SKM-1 (cell line): Measurements from ENCODE around the gene RAB20.
"Not testable (repeated sequence)": the region's sequence is repeated elsewhere in the genome, so short reads cannot be mapped to it uniquely, and the experiment has no call there.

Experiments used
- DNase-seq: peaks from one replicate; lab custom pipeline; 2025; ENCODE audit not compliant: unreplicated experiment; lab: John Stamatoyannopoulos, UW

RAB20 gene

DNA sequence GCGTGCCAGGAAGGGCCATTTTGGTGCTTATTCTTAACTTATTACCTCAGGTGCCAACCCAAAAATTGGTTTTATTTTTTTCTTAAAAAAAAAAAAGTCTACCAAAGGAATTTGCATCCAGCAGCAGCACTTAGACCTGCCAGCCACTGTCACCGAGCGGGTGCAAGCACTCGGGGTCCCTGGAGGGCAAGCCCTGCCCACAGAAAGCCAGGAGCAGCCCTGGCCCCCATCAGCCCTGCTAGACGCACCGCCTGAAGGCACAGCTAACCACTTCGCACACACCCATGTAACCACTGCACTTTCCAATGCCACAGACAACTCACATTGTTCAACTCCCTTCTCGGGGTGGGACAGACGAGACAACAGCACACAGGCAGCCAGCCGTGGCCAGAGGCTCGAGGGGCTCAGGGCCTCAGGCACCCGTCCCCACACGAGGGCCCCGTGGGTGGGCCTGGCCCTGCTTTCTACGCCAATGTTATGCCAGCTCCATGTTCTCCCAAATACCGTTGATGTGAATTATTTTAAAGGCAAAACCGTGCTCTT, 49.3 kb downstream of the RAB20 start:
- DNase-seq: no peak

DNA sequence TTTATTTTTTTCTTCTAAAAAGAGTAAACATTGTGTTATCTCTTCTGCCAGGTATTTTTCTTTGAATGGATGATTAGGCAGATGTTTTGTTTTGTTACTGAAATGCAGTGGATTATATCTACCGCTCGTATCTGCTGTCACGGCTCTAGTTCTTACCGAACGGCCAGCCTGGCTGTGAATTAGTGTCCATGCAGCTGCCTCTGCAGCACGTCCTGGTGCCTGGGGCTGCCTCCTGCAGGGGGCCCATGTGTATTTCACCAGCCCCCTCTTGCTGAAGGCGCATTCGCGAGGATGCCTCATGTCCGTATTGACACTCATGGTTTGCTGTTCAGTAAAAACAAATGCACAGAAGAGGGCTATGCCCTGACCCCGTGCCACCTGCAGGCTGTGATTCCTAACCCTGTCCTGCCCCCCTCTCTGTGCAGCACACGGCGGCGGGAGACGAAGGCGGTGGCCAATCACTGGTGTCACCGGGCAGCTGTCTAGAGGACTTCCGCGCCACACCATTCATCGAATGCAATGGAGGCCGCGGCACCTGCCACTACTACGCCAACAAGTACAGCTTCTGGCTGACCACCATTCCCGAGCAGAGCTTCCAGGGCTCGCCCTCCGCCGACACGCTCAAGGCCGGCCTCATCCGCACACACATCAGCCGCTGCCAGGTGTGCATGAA, 49.9 kb downstream of the RAB20 start:
- no peak for DNase-seq

DNA sequence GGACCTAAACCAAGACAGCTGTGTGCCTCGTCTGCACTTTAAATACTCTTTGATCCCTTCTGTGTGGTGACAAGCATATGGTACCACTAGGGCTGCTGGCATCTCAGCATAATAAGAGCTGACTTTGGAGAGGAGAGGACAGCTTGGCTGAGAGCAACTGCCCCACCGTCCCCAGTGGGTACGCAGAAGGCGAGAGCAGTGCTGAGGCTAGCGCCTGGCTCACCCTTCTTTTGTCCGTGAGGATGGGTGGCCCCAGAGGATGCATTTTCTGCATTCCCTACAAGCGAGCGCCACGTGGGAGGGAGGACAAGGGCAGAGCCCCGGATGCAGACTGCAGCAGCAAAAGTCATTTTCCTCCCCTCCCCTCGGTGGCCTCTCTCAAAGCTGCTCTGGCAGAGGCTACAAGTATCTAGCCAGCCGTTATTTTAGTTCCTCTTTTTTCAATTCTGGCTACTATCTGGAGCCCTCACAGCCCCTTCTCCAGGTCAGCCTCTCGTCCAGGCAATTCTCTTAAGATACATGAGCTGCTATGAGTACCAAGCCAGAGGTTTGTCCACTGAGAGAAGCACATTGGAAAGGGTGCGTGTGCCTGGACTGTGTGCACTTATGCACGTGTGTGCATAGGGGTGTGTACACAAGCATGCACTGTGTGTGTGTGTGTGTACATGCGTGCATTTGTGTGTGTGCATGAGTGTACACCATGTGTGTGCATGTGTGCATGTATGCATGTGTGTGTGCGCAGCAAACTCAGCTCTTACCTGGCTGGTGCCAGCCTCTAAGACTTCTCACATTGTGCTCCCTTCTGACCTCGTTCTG, 51.3 kb downstream of the RAB20 start:
- DNase-seq: peak; percentile 74

DNA sequence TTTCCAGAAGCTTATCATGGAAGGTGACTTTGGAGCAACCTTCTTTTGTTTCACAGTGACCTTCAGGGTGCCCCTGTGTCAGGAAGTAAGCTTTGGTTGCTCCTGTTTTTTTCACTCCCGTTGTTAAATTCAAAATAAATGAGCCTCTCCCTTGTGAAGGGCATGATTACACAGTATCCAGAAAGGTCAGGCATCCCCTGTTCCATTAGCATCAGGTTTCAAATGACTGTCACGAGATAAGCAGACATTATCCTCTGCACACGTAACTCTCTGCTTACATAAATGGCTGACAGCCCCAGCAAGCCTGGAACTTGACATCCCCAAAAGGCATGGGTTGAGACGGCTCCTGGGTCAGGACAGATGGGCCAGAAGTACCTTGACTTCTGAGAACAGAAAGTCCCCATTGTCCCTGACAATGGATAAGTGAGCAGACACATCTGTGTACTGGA, 52.0 kb downstream of the RAB20 start:
- DNase-seq: no peak

DNA sequence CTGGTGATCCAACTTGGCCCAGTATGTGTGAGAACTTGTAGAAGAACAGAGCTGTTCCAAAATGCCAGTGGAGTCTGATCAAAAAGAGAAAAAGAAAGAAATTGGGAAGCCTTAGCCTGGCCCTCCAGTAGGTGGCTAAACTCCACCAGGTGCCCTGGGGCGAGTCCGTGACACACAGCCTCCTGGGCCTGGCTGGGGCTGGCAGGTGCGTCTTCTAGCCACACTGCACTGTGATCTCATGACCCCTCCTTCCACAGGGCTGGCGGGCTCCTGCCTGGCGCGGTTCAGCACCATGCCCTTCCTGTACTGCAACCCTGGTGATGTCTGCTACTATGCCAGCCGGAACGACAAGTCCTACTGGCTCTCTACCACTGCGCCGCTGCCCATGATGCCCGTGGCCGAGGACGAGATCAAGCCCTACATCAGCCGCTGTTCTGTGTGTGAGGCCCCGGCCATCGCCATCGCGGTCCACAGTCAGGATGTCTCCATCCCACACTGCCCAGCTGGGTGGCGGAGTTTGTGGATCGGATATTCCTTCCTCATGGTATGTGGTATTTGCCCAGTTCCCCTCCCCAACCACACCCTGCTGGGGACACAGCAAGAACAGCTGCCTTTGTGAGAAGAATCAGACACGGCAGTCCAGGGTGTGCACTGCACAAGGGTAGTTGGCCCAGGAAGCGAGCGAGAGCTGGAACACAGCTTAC, 53.7 kb downstream of the RAB20 start:
- DNase-seq: no peak

DNA sequence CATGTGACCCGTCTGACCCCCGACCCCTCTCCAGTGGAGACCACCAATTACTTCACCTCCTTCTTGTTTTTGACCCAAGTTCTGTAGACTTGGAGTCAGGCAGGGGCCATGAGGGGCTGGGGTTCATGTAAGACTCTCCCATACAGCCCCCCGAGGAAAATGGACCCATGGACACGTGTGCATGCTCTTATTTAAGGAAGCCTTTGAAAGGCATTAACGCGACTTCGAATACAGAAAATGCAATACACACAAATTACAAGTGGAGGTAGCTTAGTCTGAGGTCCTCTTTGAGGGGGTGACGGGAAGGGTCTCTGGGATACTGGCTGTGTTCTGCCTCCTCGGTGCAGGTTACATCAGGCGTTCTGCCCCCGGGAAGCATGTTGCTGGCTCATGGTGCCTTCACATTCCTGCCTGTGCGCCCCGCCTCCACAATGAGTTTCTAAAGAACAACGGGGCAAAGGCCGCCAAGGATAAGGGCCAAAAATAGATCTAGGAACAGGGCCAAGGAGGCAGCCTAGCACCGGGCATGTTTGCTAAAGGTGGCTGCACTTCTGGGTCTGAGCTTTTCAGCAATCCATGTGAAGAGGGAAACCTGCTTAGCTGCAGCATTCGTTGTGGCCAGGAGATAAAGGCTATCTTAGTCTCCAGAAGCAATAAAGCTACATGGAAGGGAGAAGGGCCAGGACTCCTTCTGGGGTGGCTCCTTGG, 54.5 kb downstream of the RAB20 start:
- no peak for DNase-seq

DNA sequence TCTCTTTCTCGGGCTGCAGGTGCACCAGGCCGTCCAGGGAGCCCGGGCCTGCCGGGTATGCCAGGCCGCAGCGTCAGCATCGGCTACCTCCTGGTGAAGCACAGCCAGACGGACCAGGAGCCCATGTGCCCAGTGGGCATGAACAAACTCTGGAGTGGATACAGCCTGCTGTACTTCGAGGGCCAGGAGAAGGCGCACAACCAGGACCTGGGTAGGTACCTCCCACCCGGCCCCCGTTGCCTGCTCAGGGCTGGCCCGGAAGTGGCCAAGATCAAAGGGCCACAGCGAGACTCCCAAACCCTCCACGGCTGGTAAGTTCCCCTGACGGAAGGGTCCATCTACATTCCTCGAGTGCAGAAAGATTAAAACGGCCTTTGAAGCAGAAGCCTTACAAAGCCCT, 55.1 kb downstream of the RAB20 start:
- no peak for DNase-seq

DNA sequence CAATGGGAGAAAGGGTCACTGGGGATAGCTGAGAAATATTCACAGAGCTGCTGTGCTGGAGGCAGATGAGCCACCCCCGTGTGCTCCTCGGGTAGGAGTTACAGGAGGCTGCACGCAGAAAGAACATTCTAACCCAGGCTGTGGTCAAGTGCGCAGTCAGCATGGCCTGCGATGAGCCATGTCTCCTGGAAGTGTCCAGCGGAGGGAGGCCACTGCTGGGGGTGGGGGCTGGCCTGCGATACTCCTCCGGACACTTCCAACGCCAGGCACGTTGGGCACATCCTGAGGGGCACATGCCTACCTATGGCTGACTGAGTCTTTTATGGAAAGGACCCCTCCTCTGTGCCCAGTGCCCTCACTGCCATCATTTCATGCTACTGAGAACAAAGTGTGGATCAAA, 55.9 kb downstream of the RAB20 start:
- DNase-seq: no peak

DNA sequence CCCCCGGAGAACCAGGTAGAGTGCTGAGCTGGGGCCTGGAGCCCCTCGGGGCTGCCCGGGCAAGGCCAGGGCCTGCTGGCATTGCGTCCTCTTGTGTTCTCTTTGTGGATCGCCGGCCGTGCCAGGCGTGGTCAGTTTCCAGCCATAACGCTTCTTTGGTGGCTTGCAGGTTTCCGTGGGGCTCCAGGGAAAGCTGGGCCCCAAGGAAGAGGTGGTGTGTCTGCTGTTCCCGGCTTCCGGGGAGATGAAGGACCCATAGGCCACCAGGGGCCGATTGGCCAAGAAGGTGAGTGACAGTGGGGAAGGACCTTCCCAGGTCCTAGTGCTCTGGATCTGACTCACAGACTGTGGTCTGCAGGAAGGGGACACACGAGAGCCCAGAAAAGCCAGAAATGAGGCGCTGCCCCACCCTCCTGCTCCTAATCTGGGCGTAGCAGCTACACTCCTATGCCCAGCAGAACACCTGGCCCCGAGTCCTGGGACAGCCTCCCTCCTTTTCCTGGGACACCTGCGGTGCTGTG, 57.5 kb downstream of the RAB20 start:
- DNase-seq: no peak

DNA sequence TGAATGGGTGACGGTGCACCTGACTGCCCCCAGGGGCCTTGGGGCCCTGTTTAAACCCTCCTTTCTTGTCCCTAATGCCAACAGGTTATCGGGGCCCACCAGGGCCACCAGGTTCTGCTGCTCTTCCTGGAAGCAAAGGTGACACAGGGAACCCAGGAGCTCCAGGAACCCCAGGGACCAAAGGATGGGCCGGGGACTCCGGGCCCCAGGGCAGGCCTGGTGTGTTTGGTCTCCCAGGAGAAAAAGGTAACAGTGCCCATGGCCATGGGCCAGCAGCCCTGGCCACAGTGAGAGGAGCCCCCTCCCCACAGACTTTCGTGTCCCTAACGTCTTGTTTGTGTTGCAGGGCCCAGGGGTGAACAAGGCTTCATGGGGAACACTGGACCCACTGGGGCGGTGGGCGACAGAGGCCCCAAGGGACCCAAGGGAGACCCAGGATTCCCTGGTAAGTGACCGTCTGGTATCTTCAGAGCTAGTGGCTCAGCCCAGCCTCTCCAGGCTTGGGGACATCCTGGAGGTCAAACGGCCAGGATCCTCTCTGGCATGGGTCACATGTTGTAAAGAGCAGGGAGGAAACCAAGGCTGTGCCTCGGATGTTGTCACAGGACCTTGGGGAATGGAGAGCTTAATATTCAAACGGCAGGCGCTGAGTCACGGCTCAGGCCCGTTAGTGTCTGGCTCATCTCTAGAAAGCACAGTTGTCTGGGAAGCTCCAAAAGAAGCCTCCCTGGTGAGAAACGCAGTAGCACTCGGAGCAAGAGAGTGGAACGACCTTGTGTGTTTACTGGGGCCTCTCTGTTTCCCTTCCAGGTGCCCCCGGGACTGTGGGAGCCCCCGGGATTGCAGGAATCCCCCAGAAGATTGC, 58.3 kb downstream of the RAB20 start:
- DNase-seq: no peak

DNA sequence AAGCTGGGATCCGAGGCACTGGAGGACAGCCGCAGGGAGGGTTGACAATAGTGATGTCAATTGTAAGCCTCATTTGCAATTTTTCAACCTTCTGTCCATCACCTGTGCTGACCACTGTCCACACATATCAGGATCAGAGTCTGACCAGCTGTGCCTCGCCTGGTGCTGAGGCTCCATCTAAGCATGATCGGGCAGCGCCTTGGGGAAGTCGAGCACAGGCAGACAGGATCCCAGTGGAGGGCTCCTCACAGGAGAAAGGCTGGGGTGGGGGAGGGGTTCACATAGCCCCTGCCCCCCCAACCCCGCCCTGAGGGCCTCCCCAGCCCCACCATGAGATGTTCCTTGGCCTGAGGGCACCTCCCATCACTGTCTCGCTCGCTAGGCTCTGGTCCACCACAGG, 60.3 kb downstream of the RAB20 start:
- no peak for DNase-seq

DNA sequence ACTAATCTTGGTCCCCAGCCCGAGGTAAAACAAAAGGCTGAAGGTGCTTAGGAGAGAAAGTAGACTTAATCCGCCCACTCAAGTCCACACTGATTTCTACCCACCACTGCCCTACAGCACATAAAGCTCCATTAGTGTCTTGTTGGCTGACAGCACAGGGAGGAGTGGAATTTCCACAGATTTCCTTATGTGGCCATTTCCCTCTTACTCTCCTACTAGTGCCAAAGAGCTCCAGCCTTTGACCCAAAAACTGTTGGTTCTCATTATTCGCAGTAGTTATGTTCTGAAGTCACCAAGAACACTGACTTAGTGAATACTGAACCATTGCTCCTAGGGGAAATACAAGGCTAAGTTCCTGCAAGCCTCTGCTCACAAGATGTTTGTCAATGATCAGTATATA, 61.2 kb downstream of the RAB20 start:
- no peak for DNase-seq

DNA sequence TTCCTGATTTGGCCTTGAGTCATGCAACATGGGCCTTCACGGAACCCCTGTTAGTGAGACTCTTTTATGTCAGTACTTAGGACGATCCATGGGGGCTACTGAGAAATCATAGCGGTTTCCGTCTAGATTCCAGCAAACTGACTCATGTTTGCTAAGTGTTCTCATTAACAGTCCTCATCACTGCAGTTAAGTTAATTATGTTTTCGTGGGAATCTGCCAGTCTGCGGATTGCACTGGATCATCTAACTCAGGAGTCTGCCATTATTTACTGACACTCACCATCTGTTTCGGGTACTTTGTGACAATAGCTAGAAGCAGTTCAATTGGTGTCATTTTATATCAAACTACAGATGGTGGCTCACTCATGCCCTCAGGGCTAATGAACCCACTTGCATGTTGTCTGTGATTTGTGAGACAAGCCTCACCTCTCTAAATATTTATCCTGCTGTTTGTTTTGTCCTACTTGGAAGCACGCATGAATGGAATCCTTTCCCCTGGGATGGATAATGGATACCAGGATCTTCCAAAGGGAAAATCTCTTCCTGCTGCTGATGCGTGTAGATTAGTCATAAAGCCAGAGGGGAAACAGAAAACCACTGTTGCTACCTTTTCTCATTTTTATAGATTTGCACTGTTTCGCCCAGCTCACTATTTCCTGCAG, 61.8 kb downstream of the RAB20 start:
- DNase-seq: no peak

DNA sequence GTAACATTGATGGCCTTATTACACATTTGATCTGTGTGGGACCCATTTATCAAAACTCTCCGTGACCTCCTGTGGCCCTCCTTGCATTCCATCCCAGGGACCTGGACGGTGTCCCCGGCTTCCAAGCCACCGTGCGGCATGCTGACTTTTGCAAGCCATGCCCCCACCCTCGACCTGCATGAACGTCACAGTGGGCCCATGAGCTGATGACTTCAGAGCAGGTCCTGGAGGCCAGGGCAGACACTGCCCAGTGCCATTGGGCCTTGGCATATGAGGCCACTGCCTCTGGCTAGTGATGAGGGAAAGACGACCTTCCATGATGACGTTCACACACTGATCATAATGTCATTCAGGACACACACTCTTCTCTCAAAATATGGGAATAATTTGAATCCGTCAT, 62.8 kb downstream of the RAB20 start:
- DNase-seq: no peak

DNA sequence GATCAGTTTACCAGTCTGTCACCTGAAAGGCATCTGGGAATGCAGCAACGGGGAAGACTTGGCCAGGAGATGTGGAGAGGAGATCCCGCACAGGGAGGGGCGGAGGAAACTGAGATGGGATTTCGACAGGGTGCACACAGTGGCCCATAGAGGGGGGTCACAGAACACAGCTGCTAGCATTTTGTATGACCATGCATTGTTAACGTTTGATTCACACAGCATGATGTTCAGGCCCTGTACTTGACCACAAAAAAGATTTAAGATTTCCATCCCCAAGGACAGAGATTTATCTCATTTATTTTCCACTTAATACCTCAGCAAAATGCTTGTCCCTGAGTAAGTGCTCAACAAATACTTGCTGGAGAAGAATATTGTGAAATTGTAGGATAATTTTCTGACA, 63.2 kb downstream of the RAB20 start:
- no peak for DNase-seq

DNA sequence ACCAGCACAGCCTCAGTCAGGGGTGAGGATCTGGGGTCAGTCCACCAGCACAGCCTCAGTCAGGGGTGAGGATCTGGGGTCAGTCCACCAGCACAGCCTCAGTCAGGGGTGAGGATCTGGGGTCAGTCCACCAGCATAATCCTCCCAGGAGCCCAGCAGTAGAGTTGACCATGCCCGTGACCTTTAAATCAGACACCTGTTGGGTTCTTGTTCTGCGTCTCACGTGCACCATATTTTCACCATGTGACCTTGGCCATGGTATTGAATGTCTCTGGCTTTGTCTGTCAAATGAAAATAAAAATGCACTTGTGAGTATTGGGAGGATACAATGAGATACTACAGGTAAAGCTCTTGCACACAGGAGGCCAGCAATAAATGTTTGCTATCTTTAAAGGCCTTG, 63.6 kb downstream of the RAB20 start:
- DNase-seq: not testable (repeated sequence)

DNA sequence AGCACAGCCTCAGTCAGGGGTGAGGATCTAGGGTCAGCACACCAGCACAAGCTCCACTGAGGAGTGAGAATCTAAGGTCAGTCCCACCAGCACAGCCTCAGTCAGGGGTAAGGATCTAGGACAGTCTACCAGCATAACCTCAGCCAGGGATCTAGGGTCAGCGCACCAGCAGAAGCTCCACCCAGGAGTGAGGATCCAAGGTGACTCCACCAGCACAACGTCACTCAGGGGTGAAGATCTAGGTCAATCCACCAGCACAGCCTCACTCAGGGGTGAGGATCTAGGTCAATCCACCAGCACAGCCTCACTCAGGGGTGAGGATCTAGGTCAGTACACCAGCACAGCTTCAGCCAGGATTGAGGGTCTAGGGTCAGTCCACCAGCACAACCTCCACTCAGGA, 64.5 kb downstream of the RAB20 start:
- no peak for DNase-seq

DNA sequence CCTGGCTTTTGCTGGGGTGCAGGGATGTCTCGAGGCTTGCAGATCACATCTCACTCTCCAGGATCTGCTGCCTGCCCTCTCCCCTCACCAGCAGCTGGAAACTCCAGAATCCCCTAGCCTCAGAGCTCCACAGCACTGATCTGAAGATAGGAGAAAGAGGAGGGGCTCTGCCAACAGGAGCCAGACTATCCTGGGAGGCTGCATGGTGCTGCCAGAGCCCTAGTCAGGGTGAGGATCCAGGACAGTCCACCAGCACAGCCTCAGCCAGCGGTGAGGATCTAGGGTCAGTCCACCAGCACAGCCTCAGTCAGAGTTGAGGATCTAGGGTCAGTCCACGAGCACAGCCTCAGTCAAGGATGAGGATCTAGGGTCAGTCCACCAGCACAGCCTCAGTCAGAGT, 65.2 kb downstream of the RAB20 start:
- no peak for DNase-seq

DNA sequence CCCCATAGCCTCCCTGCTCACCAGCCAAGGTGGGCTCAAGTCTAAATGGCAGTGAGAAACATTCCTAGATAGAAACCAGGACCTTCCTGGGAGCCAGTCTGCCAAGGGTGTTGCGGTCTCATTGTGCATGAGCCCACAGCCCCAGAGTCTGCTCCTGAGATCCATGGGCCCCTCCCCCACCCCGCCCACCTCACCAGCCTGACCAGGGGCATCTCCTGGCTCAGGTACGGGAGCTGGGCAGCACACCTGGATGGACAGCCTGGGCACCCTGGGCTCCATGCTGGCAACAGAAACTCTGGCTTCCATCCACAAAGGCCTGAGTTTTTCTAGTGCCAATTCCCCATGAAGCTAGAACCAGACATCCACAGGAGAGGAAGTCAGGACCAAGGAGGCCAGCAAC, 65.6 kb downstream of the RAB20 start:
- DNase-seq: no peak
